Keratinocyte (primary cell): ENCODE data around the gene DECR2.

Experiments used
- CTCF ChIP-seq, 3 experiments: IDR thresholded peaks in 1 of 3; conservative IDR thresholded peaks in 1 of 3; optimal IDR thresholded peaks in 1 of 3; 2 replicates in 2 of 3; 3 replicates in 1 of 3; pipeline versions ENCODE3 to v1.5.1; 2011; ENCODE audit warnings: low read length in 3 of 3, mild to moderate bottlenecking in 3 of 3, moderate library complexity in 2 of 3, control low read depth in 1 of 3, inconsistent platforms in 1 of 3; ENCODE audit not compliant: insufficient read depth in 2 of 3; ENCODE audit errors: extremely low read depth in 1 of 3
- EZH2 ChIP-seq: IDR thresholded peaks from one replicate; pipeline ENCODE4 v1.6.1; 2012; ENCODE audit warnings: inconsistent platforms, mild to moderate bottlenecking, low read length, moderate library complexity

GRCh38 chr16:372302-372983, 29.2 kb upstream of the DECR2 start:
- no peak for TF ChIP-seq CTCF (optimal IDR thresholded peaks at IDR 0.05 in 1 of 3, IDR thresholded peaks at IDR 0.05 in 1 of 3, conservative IDR thresholded peaks at IDR 0.05 in 1 of 3; ENCODE audit: extremely low read depth in 1 of 3, insufficient read depth in 2 of 3, low read length in 3 of 3)
- no peak for TF ChIP-seq EZH2
